Measurements from ENCODE around the gene KHK.
"Not testable (repeated sequence)": the region's sequence is repeated elsewhere in the genome, so short reads cannot be mapped to it uniquely, and the experiment has no call there.

KHK gene

GRCh38 chr2:27059141-27059820 is 27.3 kb upstream of the KHK start:
- in situ Hi-C loops (cut with MboI; ENCODE audit: low sequenced_read_pairs) = no loop called here

GRCh38 chr2:27060323-27060722 is 26.2 kb upstream of the KHK start:
- in situ Hi-C loops (cut with MboI; ENCODE audit: low sequenced_read_pairs) = no loop called here

DNA sequence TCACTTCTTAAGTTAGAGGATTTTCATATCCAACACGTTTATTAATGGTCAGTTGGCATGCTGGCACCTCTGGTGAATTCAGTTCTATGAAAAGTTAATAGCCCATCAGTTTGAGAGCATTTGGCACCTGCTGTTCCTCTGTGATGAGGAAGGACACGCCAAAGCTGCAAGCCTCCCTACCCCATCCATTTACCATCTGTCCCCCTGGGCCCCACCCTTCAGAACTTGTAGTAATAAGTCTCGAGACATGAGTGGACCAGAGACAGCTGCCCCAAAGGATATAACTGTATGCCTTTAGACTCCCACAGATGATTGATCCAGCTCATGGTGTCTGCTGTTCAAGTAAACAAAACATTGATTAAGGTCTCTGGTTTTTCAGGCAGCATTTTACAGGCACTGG is 21.4 kb upstream of the KHK start:
- in situ Hi-C loops (cut with MboI; ENCODE audit: low sequenced_read_pairs) = no loop called here

- in situ Hi-C loops (cut with MboI; ENCODE audit: low sequenced_read_pairs) = no loop called here
Measured at GRCh38 chr2:27067385-27067784, 19.2 kb upstream of the KHK start.

- in situ Hi-C loops (cut with MboI; ENCODE audit: low sequenced_read_pairs) = no loop called here
Measured at GRCh38 chr2:27069436-27069835, 17.1 kb upstream of the KHK start.

GRCh38 chr2:27069961-27070618 is 16.5 kb upstream of the KHK start:
- in situ Hi-C loops (cut with MboI; ENCODE audit: low sequenced_read_pairs) = no loop called here

GRCh38 chr2:27070653-27071276 is 15.8 kb upstream of the KHK start:
- in situ Hi-C loops (cut with MboI; ENCODE audit: low sequenced_read_pairs) = no loop called here

GRCh38 chr2:27071277-27071989 is 15.1 kb upstream of the KHK start, which contains the start of gene OST4:
TSS of gene OST4 (minus strand) at chr2:27071654.
- in situ Hi-C loops (cut with MboI; ENCODE audit: low sequenced_read_pairs) = no loop called here

GRCh38 chr2:27071990-27072830 is 14.4 kb upstream of the KHK start:
- in situ Hi-C loops (cut with MboI; ENCODE audit: low sequenced_read_pairs) = no loop called here

DNA sequence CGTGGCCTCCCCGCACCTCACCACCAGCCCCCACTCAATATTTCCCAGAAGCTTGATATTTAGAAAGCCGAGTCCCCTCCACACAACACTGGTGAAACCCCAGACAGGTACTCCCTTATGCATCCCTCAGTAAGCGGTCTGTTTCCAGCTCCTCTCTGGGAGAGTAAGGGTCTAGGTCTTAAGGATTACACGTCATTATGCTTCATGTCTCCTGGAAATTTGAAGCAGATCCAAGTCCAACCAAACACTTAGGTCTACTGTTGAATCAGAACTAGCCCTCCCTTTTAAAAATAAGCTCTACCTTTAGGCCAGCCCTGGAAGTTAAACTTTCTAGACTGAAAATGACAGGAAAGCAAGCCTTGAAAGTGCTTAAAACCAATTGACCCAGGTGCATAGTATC is 13.7 kb upstream of the KHK start:
- in situ Hi-C loops (cut with MboI; ENCODE audit: low sequenced_read_pairs) = no loop called here

GRCh38 chr2:27073782-27074181 is 12.8 kb upstream of the KHK start:
- in situ Hi-C loops (cut with MboI; ENCODE audit: low sequenced_read_pairs) = no loop called here

DNA sequence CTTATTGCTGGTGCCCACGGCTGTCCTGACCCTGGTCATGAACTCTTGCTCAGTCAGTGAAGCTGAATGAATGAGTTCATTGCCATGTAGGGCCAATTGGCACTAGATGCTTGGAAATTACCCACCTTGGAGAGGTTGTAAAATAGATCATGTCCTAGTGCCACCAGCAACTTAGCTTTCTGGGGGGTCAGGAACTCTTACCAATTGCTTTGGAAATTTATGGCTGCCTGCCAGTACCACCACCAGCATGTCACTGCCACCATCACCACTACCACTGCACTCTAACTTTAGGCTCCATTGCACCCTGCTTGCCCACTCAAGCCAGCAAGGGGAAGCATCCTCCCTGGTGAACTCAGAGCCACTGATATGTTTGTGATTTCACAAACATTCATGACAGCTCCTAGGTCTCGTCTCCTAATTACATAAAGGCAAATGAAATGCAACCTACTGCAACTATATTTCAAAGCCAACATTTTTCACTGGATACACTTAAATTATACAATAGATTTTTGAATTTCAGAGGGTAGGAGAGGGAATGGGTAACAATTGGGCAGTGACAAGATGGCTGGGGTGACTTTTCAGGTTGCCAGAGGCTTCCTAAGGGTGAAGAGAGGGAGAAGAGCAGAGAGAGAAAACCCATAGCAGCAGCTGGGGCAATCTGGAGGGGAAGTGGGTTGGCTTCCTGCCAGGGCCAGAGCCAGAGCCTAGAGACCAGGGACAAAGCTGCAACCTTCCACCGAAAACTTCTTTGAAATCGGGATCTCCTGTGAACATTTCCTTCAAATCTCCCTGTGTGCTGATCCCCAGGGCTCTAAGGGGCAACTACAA is 11.6 kb upstream of the KHK start:
- in situ Hi-C loops (cut with MboI; ENCODE audit: low sequenced_read_pairs) = no loop called here

DNA sequence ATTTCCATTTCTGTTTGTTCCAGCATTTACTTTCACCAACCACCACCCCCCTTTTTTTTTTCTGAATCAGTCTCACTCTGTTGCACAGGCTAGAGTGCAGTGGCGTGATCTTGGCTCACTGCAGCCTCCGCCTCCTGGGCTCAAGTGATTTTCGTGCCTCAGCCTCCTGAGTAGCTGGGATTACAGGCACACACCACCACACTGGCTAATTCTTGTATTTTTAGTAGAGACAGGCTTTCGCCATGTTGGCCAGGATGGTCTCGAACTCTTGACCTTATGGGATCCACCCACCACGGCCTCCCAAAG is 11.1 kb upstream of the KHK start:
- in situ Hi-C loops (cut with MboI; ENCODE audit: low sequenced_read_pairs) = not testable (repeated sequence)

- in situ Hi-C loops (cut with MboI; ENCODE audit: low sequenced_read_pairs) = no loop called here
Measured at GRCh38 chr2:27076323-27076722, 10.2 kb upstream of the KHK start.

GRCh38 chr2:27077231-27077630 is 9.3 kb upstream of the KHK start:
- in situ Hi-C loops (cut with MboI; ENCODE audit: low sequenced_read_pairs) = no loop called here

DNA sequence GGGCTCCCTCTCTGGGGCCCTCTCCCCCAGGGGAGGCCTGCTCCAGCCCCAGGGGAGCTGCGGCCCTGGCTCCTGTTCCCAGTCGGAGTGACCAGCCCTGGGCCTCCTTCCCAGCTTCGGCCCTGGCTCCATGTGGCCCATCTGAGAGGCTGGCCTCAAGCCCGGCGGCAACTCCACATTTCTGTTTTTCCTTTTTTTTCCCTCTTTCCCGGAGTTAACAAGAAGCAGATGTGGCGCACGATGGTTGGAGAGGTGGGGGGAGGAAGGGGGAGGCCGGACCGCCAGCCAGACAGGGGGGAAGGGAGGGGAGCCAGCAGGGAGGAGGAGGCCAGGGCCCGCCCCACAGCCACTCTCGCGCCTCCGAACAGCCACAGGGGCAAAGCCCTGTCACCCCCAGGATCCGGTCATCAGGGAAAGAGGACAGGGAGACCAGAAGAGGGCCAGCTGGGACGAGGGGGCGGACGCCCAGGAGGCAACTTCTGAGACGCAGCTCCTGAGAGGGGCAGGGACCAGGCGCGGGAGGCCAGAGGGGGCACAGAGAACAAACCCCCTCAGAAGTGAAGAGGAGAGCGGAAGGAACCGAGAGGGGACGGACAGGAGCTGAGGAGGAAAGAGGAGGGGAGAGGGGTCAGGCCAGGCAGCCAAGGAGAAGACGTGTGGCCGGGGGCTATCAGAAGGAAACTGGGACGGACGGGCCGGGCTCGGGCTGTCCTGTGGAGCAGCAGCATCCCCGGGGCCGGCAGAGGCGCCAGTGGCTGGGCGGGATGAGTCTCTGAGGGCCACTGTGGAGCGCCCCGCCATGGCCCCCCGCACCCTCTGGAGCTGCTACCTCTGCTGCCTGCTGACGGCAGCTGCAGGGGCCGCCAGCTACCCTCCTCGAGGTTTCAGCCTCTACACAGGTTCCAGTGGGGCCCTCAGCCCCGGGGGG is 8.0 kb upstream of the KHK start, which contains the start of gene EMILIN1:
EMILIN1 (plus strand) TSS at position 349 of the 928 bp plus-strand sequence; CDS start at position 800, 451 bp downstream.
- in situ Hi-C loops (cut with MboI; ENCODE audit: low sequenced_read_pairs) = no loop called here

- in situ Hi-C loops (cut with MboI; ENCODE audit: low sequenced_read_pairs) = no loop called here
Measured at GRCh38 chr2:27079233-27080139, 7.1 kb upstream of the KHK start.

DNA sequence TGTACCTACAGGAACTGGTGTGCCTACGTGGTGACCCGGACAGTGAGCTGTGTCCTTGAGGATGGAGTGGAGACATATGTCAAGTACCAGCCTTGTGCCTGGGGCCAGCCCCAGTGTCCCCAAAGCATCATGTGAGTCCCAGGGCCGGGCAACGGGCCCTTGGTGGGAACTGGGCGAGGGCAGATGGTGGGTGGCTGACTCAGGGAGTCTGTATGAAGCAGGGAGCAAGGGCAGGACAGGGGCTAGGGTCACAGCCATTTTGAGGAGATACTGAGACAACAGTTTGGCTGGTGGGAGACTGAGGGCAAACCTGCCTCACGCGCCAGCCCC is 6.5 kb upstream of the KHK start:
- in situ Hi-C loops (cut with MboI; ENCODE audit: low sequenced_read_pairs) = no loop called here

All from HL-60/S4 treated with retinoic acid at 250 ng/mL for 4 days and 3 days (cell line).